HG03378 (cell line): ENCODE measurements around the gene OAS3.

Experiments
- ATAC-seq: cut with Tn5 transposase; IDR thresholded peaks from one replicate; pipeline ENCODE4 v1.9.1; 2021; ENCODE audit warnings: mild to moderate bottlenecking, moderate library complexity; ENCODE audit not compliant: unreplicated experiment

The OAS3 gene

DNA sequence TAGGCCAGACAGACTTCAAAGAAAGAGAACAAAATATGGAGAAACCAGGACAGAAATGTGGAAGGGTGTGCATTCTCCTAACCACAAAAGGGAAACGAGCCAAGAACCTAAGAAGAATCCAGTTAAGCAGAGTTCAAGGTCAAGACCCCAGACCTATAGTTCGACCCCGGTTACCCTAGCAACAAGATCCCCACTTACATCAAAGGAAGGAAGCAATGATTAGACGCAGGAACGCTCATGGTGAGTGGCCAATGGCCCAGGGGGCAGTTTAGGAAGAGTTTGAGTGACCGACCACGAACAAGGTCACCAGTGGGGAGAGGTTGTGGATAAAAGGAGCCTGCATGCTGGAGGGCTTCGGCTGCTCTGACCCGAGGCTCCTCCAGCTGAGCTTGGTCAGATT lies 76.3 kb downstream of the OAS3 start:
- ATAC-seq: no peak

DNA sequence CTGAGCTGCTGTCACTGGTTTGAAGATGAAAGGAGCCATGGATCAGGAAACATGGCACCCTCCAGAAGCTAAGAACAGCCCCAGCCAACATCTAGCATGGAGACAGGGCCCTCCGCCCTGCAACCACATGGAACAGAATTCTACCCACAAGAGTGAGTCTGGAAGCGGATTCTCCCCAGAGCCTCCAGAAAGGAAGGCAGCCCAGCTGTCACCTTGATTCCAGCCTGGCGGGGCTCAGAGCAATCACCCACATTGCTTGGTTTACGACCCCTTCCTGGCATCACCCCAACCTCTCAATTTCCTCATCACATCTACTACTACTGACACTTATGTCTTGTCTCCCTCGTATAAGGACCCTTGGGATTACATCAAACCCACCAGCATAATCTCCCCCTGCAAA lies 78.5 kb downstream of the OAS3 start:
- no peak for ATAC-seq

DNA sequence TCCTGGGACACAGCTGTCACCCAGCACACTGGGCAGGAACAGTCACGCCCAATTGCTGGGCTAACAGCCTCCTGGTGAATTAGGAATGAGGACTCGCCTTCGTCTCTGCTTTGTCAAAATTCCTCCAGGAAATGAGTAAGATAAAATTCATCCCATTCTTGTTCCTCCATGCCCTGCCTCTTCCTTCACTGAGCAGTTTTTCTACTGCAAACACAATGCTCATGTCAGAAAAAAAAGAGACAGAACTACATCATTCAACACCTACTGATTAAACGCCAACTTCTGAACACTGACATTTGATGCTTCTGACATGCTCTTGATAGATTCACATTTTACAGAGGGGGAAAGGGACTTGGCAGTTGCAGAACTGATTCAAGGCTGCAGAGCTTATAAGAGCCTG lies 80.8 kb downstream of the OAS3 start:
- ATAC-seq: no peak

DNA sequence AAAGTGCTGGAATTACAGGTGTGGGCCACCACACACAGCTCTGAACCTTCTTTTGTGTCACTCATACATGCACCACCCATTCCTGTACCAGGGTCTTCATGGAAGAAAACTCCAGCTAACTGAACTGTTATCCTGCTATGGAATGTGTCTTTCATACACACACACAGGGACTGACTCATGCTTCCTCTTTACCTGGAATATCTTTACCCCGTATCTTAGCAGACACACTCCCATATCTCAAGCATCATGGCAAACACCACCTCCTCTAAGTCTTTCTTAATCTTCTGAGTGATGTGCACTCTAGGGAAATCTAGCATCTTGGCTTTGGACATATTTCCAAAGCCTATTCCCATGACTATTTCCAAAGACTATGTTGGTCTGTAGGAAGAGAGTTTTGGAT lies 83.2 kb downstream of the OAS3 start:
- no peak for ATAC-seq
